Measurements from ENCODE around the gene ZNF343.
"Not testable (repeated sequence)": the region's sequence is repeated elsewhere in the genome, so short reads cannot be mapped to it uniquely, and the experiment has no call there.

Gene ZNF343

DNA sequence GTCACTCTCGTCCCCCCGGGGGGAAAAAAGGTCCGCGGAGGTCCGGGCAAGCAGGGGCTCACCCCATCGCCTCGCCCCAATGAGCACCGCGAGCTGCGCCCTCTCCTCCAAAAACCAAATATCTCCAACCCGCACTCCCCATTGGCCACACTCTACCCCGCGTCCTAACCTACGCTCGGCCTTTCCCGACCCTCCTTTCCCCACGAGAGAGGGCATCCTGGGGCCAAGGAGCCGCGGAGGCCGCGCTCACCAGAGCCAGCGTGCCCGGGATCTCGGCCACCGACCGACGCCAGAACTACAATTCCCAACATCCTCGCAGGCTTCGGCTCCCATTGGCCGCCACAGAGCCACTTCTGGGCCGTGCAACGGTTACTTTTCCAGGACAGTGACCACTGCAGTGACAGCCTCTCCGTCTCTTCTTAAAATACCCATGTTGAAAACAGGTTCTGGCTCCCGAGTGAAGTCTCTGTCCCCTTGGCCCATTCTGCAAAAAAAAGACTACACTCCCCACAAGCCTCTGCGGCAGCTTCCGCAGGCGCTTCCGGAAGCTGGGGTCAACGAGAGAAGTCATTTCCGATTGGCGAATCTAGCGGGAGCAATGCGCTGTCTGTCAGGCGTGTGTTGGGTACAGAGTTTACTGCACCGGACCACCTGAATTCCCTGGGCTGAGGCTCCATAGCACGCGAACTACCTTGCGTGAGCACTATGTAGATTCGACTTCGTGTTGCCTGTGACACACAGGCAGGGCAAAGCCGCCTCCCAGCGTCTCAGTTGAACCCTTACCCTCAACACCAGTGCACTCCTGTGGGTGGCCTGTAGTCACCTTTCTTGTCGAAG, at the start of gene ZNF343:
ZNF343 (minus strand) TSS at position 285 of the 837 bp plus-strand sequence. CDS start 15,020 bp downstream, outside the sequence.
- peak; percentile 90 for DNase-seq

DNA sequence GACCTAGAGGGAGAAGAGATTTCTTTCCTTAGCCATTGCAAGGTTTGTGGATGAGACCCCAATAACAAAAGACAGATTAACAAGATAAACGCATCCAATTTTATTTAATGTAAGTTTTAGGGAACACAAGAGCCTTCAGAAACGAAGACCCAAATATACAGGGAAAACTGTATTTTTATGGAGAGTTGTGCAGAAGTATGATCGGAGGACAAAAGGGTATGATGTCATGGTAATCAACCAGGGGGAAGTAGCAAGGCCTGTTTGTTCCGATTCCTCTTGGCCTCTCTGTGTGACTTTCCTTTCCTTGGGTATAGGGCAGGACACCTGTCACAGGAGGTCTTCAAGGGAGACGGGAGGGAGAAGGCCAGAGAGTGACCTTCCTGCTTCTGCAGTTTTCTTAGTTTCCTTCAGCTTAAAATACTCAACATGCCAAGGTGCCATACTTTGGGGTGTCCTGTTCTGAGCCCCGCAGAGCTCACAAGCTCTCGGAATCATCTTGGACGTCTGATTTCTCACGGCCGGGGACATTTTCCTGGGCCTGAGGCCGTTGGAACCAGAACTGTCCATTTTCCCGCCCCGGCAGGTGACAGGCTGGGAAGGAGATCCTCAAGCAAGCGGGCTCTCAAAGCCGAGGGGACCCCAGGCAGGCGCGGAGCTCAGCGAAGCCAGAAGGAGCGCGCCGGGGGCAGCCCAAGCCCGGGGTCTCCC, 49.3 kb upstream of the ZNF343 start:
- no peak for DNase-seq

DNA sequence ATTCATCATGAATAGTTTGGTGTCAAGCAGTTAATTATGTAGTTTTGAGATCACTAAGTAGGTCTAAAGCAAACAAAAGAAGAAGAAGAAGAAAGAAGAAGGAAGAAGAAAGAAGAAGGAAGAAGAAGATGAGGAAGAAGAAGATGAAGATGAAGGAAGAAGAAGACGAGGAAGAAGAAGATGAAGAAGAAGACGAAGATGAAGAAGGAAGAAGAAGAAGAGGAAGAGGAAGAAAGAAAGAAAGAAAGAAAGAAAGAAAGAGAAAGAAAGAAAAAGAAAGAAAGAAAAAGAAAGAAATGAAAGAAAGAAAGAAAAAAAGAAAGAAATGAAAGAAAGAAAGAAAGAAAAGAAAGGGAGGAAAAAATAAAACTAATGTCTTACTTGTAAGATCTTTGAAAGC, 36.9 kb upstream of the ZNF343 start:
- DNase-seq = no peak

DNA sequence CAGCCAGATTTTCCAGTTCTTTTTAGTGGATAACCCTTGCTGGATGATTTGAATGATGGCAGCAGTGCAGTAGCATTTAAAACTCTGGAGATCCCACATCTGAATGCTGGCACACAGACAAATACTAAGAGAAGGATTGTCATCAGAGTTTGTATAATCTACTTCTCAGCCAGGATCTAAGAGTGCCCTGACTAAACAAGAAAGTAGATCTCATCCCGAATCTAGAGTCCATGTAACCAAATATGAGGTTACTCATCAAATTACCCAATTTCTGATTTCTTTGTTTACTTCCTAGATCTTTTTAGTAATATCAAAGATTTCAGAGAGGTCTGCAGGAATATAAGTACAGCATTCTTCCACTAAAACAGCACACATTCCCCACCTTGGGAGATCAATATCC, 35.5 kb upstream of the ZNF343 start:
- no peak for DNase-seq

DNA sequence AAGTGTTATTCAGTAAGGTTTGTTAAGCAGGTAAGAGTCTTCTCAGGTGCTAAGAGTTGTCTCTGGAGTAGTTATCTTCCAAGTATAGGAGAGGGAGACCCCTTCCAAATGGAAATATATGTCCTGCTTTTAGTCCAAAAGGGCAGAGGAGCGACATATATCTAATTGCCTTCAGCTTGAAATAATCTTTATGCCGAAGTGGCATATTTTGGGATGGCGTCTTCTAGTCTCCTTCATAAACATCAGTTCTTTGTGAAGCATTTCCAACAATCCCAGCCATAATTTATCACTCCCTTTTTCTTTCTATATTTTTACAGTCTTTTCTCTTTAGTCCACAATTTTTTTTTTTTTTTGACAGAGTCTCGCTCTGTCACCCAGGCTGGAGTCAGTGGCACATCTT, 33.6 kb upstream of the ZNF343 start:
- DNase-seq = no peak

DNA sequence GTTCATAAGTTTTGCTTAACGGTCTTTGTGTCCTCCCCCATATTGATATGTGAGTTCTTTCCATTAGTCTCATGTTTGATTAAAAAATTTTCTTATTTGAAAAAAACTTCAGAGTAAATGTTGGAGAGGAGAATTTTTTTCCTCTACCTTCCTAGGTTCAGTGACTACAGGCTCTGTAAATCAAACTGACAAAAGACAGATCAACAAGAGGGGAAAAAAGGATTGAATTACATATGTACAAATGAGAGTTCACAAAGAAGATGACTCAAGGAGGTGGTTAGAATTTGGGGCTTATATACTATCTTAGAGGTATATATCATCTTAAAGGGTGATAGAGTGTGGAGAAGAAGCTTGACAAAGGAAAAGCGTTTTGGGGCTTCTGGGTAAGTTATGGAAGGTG, 33.2 kb upstream of the ZNF343 start:
- DNase-seq = no peak

DNA sequence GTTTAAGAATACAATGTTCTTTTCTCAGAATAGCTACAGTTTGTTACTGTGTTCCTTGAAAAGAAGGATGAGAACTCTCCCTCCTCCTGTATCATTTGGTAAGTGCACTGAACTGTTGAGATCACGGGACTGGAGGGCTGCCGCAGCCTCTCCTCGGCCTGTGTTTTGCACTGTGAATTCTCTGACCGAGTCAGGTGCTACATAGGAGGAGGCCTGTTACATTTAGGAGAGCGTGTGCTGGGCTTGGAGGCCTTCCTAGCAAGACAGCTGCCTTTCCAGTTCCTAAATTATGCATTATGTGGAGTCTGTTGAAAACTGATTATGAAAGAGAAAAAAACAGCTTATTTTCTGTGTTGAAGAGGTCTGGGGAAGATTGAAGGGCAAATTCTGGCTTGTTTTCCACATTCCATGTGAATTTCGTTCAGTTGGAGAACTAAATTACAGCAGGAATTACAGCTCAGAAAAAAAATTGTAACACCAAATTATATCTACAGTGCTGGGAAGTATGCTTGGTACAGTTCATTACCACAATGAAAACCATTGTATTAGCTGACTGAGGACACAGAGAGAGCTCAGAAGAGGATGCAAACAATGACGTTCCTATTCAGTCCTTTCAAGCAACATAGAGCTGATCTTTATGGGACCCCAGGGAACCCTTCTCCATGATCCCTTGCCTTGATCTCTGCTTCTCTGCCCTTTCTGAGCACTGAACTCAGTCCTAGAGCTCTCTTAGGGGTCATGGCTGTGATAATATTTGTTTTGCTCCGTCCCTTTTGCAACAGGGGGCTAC, 30.4 kb upstream of the ZNF343 start:
- DNase-seq = peak; percentile 20

DNA sequence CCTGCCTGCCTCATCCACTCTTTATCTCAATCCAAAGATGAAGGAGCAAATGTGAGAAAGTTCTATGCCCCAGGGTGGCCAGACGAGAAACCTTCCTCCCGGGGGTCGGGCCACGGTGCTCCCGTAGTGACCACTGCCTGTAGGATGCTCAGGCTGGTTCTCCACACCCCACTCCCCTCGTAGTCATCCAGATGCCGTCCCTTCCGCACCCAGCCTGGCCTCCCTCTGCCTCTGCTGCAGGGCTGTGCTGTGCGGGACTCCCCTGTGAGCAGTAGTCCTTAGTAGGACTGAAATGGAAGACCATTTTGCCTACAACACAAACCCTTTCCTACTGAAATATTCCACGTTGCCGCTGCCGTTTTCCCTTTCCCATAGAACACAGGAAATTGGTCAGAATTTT, 29.6 kb upstream of the ZNF343 start:
- no peak for DNase-seq

DNA sequence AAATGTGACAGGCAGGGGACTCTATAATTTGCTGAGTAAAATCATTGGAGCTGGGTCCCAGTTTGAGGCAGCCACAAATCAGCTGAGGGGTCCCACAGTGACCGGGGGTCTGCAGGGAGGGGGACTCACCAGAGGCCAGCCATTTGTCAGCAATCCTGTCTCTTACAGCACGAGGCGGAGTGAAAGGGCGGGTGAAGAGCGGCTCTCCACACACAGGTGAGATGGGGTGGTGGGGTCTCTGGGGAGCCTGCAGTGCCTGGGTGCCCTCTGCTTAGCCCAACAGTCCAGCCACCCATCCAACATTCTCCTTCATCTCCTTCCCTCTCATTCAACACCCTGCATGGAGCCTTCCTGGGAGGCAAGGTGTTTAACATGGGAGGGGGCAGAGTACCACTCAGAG, 28.4 kb upstream of the ZNF343 start:
- no peak for DNase-seq

DNA sequence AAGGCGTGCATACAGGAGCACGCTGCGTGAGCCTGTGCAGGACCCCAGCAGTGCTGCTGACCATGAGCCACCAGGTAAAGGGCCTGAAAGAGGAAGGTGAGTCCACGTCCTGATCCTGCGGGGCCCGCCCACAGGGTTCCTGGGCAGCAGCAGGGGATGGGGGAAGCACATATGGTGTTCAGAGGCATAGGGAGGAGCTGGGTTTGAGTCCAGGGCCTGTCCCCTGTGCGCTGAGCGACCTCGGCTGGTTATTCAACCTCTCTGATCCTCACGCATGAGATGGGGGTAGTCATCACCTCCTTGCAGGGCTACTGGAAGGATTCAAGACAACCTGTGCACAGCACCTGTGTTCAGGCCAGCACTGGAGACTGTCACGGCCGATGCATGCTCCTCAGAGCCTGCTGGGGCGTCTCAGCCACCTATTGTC, 27.9 kb upstream of the ZNF343 start, which contains the start of gene TMC2:
TMC2 (plus strand) TSS at position 14 of the 427 bp plus-strand sequence; CDS start at position 63, 49 bp downstream.
- no peak for DNase-seq

DNA sequence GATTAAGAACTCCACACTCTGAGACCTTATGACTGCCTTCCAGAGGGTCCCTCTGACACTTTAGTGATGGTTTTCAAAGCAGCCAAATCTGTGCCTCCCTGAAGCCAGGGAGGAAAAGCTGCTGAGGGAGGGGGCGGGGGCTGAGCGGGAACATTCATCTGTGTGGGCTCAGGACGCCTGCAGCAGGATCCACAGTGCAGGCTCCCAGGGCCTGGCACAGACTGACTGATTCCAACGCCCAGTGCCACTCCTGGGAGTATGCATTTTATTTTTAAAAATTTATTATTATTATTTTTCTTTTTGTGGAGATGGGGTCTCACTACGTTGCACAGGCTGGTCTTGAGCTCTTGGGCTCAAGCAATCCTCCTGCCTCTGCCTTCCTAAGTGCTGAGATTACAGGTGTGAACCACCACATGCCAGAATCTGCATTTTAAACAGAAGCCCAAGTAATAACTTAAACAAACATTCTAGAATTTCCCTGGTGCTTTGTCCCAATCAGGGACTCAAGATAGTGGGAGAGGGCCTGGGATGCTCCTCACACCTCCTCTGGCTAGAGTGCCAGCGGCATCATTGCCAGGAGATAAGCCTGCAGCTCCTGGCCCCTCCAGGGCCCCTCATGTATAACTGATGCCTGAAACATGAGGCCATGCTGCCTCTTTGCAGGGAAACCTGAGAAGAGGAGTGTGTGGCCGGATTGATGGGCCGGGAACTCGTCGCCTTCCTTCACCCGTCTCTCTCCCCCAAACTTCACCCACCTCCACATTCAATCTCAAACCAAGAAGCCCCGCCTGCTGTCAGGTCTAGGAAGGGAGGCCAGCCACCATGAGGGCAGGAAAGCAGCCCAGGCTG, 27.2 kb upstream of the ZNF343 start:
- DNase-seq = no peak

DNA sequence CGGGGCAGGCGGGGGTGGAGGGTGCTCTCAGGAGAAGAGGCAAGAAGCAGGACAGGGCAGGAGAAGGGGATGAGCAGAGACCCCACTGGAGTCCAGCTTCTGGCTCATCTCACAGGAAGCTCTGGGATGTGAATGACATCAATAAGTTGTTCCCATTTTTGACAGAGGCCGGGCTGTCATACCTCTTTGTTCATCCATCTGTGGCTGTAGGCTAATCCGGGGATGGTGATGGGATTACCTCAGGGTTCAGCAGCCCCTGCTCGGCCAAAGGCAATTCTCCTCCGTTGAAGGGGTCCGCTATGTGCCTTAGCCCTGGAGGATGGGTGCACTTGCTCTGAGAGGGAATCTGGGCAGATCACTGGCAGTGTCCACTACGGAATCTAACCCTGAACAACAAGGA, 24.4 kb upstream of the ZNF343 start:
- DNase-seq = peak; percentile 87

DNA sequence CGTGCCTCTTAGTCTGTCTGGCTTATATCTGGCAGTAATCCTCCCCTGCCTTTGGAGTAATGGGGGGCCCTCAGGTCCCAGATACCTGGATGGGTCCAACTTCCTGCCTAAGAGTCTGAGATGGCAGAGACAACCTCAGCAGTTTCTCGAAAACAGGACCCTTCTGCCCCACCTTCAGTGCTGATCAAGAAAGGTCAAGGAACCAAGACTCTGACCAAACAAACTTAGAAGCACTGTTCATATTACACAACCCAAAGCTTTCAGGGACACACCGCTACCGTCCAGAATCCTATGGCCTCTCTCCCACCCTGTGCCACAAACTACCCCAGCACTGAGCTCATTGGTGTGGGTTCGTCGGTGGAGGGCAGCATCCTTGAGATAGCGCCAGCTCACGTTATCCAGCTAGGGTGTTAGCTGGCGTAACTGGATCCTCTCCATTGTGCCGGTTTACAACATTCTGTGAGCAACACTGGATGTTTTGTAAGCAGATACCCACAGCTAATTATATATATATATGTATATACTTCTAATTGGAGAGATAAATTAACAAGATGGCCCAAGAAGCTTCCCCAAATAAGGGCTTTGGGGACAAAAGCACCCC, 20.1 kb upstream of the ZNF343 start:
- peak; percentile 11 for DNase-seq

DNA sequence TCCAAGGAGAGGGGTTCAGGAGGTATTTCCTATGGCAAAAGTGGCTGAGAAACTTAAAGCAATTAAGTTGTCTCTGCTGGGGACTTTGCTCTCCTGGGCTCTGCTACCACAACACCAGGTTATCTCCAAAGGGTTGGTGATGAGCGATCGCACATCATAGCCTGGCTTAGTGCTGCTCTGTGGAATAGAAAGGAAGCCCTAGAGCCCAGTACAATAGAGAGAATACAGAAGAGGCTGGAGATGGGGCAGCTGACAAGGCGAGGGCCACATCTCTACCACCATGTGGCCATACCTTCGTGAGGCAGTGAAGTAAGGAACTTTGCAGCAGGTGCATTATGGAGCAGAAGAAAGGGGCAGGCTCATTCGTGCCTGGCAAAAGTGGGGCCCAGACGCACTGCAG, 19.0 kb upstream of the ZNF343 start:
- DNase-seq = no peak

DNA sequence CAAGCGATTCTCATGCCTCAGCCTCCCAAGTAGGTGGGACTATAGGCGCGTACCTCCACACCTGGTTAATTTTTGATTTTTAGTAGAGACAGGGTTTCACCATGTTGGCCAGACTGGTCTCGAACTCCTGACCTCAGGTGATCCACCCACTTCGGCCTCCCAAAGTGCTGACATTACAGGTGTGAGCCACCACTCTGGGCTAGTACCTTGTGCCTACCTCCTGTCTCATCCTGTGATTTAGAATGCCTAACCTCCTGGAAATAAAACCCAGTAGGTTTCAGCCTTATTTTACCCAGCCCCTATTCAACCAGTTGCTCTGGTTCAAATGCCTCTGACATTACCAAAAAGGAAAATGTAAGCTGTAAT, 17.5 kb upstream of the ZNF343 start:
- DNase-seq = not testable (repeated sequence)

DNA sequence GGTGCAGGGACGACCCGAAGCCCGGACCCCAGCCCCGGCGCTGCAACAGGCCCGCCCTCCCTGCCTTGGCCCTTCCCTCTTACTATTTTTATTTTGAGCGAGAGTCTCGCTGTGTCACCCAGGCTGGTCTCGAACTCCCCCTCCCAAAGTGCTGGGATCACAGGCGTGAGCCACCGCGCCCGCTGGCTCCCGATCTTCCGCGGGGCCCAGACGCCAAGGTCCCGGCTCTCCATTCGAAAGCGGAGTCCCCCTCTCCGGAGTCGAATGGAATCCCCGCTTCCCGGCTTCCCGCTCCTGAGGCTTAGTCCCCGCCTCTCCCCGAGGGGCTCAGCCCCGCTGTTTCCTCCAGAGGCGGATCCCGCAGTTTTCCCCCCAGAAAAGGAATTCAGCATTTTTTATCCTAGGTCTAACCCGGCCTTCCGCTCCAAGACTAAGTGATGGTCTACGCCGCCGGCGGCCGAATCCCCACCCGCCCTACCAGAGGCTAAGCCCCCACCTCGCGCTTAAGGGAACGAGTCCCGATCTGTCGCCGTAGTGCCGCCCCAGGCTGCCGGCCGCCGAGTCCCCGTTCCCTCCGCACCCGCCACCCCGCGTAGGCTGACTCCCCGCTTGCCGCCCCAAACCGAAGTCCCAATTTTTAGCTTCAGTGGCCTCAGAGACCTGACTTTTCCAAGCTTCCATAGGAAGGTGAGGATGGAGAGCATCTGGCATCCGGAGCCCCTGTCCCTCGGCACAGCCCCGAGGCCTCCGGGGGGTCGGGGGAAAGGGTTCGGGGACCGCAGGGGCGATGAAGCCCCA, 16.2 kb upstream of the ZNF343 start:
- DNase-seq = peak; percentile 67

DNA sequence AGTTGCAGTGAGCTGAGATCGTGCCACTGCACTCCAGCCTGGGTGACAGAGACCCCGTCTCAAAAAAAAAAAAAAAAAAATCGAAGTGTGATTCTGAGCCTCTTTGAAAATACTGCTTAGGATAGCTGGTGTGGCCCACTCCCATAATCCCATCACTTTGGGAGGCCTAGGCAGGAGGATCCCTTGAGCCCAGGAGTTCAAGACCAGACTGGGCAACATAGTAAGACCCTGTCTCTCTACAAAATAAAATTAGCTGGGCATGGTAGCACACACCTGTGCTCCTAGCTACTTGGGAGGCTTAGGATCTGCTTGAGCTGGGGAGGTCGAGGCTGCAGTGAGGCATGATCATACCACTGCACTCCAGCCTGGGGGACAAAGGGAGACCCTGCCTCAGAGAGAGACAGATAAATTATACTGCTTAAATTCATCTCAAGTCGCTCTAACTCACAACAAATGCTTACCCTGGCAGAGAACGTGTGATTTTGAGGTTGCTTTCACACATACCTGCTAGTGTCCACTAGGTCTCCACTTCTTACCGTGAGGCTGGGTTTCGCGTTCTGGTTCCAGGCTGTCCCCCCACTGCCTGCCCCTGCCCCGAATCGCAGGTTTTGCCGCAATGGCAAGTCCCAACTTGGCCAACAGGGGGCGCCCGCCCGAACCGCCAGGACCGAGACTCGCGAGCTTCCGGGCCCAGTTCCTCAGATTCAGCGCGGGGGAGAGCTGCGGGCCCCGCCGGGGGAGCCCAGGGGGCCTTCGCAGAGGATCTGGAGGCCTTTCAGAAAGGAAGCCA, 15.4 kb upstream of the ZNF343 start:
- DNase-seq = peak; percentile 83

DNA sequence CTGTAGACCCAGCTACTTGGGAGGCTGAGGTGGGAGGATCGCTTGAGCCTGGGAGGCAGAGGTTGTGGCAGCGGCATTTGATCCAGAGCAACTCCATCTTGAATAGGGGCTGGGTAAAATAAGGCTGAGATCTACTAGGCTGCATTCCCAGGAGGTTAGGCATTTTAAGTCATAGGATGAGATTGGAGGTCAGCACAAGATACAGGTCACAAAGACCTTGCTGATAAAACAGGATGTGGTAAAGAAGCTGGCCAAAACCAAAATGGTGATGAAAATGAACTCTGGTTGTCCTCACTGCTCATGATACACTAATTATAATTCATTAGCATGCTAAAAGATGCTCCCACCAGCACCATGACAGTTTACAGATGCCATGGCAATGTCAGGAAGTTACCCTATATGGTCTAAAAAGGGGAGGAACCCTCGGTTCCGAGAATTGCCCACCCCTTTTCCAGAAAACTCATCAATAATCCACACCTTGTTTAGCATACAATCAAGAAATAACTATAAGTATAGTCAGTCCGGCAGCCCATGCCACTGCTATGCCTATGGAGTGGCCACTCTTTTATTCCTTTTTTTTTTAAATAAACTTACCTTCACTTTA, 14.2 kb upstream of the ZNF343 start:
- not testable (repeated sequence) for DNase-seq

DNA sequence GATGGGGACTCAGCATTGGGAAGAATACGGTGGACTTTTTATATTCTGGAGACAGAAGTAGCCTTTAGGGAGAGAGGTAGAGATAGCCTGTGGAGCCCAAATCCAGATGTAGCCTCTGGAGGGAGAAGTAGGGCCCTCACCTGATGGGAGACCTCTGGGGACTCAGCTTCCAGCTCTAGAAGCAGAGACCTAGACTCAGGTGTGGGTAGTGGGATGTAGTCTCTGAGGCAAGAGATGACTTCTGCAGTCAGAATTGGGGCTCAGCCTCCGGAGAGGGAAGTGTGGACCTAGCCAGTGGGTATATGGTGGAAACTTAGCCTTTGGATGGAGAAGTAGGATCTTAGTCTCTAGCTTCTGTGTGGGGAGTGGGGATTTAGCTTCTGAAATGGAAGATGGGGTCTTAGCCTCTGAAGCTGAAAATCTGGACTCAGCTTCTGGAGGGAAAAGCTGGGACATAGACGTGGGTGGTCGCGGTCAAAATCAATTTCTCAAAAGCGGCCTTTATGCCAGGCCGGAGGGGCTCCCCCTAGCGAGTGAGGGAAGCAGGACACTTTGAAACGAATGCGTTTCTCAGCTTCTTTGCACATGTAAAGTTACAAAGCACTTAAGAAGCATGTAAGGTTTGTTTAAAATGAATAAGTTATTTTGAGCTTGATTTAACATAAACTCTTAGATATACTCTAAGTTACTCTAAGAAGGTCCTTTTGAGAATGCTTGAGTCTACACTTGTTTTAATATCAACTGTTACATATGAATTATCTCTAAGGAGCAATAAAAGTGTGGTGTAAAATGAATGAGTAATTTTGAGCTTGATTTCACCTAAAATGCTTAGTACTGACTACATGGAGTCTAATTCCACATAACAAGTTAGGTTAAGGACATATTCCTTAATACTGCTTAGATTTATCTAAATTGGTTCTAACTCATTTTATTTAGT, 12.9 kb upstream of the ZNF343 start:
- peak; percentile 59 for DNase-seq

Measured in NCI-H82 (cell line).